SK-N-MC (cell line): ENCODE results near the gene PPA2.

Source experiments
- DNase-seq: peaks from one replicate; pipeline ENCODE4 v3.0.0-alpha.2; 2011; ENCODE audit warnings: low read depth, low spot score
- H3K27ac ChIP-seq: fragments of 200-600 bp; sonication (generic); 2 replicates; pipeline ENCODE4 v1.5.1; 2016; ENCODE audit warnings: mixed run types
- H3K36me3 ChIP-seq: fragments of 200-600 bp; sonication (generic); 2 replicates; pipeline ENCODE4 v1.6.1; 2017; ENCODE audit warnings: antibody characterized with exemption, low read length, mixed read lengths; ENCODE audit not compliant: insufficient read depth
- H3K4me3 ChIP-seq: fragments of 200-600 bp; sonication (generic); 2 replicates; pipeline ENCODE4 v1.5.1; 2016
- H3K9ac ChIP-seq: fragments of 200-600 bp; sonication (generic); 2 replicates; pipeline ENCODE4 v1.8.0; 2017; ENCODE audit warnings: mixed run types, mixed read lengths; ENCODE audit not compliant: insufficient read length
- H3K9me3 ChIP-seq: fragments of 200-600 bp; sonication (generic); 2 replicates; pipeline ENCODE4 v1.6.1; 2017; ENCODE audit warnings: low read depth, mild to moderate bottlenecking, antibody characterized with exemption, low read length, moderate library complexity, mixed read lengths
- EZH2 ChIP-seq: fragments of 200-600 bp; sonication (generic); IDR thresholded peaks from one replicate; pipeline ENCODE4 v1.6.1; 2017; ENCODE audit warnings: antibody characterized with exemption
- FOXP2 ChIP-seq: optimal IDR thresholded peaks from 2 replicates; pipeline ENCODE3; 2011; ENCODE audit warnings: mild to moderate bottlenecking, moderate library complexity; ENCODE audit not compliant: insufficient read depth; ENCODE audit errors: extremely low read length, control extremely low read depth
- POLR2AphosphoS5 ChIP-seq: IDR thresholded peaks from 2 replicates; pipeline ENCODE4 v1.6.1; 2012; ENCODE audit warnings: mild to moderate bottlenecking, low read depth, low read length, borderline replicate concordance

The PPA2 gene

DNA sequence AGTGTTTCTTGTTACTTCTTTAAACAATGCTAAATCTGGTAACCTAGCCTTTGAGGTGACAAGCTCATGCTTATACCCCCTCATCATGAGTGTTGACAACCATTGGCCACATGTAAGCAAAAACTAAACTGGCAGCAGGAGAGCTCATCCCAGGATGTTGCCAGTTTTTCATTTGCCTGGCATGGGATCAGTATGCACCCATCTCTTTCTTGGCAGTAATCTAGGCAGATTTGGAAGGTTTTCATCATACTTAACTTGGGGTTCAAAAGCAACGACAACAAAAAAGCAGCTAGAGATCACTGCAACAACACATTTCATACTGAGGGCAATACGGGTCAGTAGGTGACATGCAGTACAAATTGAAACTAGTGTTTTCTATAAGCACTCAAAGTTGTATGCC is 122.0 kb downstream of the PPA2 start:
- TF ChIP-seq POLR2AphosphoS5 (no peak), FOXP2 (no peak), EZH2 (no peak)

DNA sequence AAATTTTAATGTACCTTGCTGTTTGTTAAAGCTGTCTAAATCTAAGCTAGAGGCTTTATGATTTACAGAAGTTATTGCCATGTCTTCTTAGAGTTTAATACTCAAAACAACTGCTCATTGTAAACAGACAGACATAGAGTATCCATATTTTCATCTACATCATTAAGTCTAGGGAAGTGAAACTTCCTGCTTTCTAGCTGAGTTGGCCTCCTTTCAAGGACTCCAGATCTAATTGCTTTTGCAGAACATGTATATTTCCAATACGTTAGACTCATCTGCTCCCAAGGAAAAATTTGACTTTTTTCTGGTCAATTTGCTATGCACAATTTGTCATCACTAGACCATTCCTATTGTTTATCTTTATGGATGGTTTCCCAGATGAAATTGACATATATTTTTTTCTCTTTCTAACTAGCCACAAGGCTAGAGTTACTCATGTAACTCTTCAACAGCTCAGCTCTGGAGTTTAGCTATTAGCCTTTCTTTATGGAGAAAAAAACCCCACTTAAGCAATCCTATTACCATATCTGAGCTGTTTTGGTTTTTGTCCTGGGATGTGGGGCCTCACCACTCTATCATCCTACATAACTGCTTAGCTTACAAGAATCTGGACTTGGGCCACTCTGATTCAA is 122.9 kb downstream of the PPA2 start:
- no peak for TF ChIP-seq EZH2
- Histone ChIP-seq H3K9ac (no peak overlapping the region), H3K4me3 (no peak overlapping the region), H3K27ac (no peak overlapping the region), H3K36me3 (no peaks in the 10 kb centered on the region), H3K9me3 (no peaks in the 10 kb centered on the region)
- no peak for DNase-seq

More for the DNA sequence above, 122.0 kb downstream of the PPA2 start:
- Histone ChIP-seq H3K9me3 (no peaks in the 10 kb centered on the region), H3K36me3 (no peaks in the 10 kb centered on the region), H3K27ac (no peak overlapping the region), H3K4me3 (no peak overlapping the region), H3K9ac (no peak overlapping the region)
- DNase-seq = no peak

DNA sequence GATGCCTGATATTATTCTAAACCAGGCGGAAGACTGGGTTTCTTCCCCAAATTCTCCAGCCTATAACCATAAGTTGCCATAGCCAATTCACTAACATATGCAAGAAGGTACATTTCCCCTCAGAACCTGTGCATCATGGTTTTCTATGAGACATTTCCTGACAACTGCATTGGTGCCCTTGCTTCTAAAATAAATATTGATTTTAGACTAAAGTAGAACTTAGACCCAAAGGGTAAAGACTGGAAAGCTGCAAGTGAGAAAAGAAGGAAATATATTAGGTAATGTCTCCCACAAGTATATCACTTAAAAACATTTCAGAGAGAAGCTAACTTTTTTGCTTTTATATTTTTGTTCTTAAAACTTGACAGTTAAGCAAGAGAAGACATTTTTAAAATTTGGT is 125.1 kb downstream of the PPA2 start:
- no peak overlapping the region for H3K4me3 ChIP-seq
- TF ChIP-seq EZH2 = no peak
- no peak for TF ChIP-seq POLR2AphosphoS5
- no peak for TF ChIP-seq FOXP2
- no peak overlapping the region for H3K9ac ChIP-seq
- H3K9me3 ChIP-seq = no peaks in the 10 kb centered on the region
- H3K36me3 ChIP-seq = no peaks in the 10 kb centered on the region
- no peak overlapping the region for H3K27ac ChIP-seq
- DNase-seq = no peak

DNA sequence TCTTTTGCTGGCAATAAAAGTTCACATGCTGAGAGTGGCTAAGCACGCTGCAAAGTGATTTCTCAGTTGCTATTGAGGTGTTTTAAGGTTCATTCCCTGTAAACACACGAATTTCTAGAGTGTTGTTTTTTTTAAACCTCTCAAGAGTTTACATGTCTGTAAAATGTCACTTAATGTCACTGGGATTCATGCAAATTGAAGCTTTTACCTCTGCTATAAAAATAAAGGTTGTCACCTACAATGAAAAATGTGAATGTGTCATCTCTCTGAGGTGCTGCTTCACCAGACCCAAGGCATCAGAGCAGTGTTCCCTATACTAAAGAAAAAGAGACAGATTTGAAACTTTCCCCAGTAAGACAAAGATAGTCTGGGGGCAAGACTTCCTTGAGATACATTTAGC is 127.0 kb downstream of the PPA2 start:
- Histone ChIP-seq H3K36me3 (no peaks in the 10 kb centered on the region), H3K9ac (no peak overlapping the region), H3K4me3 (no peak overlapping the region), H3K9me3 (no peaks in the 10 kb centered on the region), H3K27ac (no peak overlapping the region)
- DNase-seq = no peak
- TF ChIP-seq EZH2 (no peak), POLR2AphosphoS5 (no peak), FOXP2 (no peak)

DNA sequence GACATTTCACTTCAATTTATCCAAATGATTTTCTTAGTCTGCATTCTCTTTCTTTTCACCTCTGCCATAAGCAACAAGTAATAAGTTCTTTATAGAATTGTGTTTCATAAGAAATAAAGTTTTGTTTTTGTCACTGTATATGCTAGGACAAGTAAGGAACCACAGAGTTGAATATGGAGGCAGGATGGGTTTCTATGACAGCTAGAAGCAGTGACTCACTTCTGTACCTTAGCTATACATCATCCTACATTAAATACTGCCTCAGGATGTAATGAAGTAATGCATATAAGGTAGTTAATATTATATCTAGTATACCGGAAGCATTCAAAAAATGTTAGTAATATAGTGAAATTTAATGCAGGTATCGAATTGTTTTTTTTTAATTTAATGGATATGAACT is 128.0 kb downstream of the PPA2 start:
- Histone ChIP-seq H3K27ac (no peak overlapping the region), H3K36me3 (no peaks in the 10 kb centered on the region), H3K4me3 (no peak overlapping the region), H3K9ac (no peak overlapping the region), H3K9me3 (no peaks in the 10 kb centered on the region)
- no peak for DNase-seq
- TF ChIP-seq POLR2AphosphoS5 (no peak), FOXP2 (no peak), EZH2 (no peak)

- Histone ChIP-seq H3K4me3 (no peak overlapping the region), H3K36me3 (no peaks in the 10 kb centered on the region), H3K9ac (no peak overlapping the region), H3K9me3 (no peaks in the 10 kb centered on the region), H3K27ac (no peak overlapping the region)
- no peak for DNase-seq
- no peak for TF ChIP-seq FOXP2
- no peak for TF ChIP-seq EZH2
- no peak for TF ChIP-seq POLR2AphosphoS5
These were observed 128.5 kb downstream of the PPA2 start for GRCh38 chr4:105345358-105345757.

DNA sequence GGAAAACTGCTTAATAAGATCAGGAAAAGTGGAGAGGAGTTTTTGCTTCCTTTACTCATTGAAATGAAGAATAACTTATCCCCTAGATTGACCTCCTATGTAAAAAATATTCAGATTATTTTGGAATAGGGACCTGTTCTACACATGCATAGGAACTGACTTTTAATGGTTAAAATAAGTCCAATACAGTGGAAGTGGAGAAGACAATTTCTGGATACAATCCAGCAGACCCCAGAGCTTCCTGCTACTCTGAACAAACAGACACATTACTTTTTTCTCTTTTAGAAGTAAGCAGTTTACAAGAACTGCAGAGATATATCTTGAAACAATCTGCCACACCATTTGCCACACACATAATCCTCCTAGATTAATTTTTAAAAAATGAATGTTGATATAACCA is 129.7 kb downstream of the PPA2 start:
- Histone ChIP-seq H3K4me3 (peak overlapping the region; percentile 43), H3K36me3 (no peaks in the 10 kb centered on the region), H3K9ac (no peak overlapping the region), H3K9me3 (no peaks in the 10 kb centered on the region), H3K27ac (no peak overlapping the region)
- DNase-seq = no peak
- TF ChIP-seq FOXP2 = no peak
- no peak for TF ChIP-seq EZH2
- TF ChIP-seq POLR2AphosphoS5 = no peak

DNA sequence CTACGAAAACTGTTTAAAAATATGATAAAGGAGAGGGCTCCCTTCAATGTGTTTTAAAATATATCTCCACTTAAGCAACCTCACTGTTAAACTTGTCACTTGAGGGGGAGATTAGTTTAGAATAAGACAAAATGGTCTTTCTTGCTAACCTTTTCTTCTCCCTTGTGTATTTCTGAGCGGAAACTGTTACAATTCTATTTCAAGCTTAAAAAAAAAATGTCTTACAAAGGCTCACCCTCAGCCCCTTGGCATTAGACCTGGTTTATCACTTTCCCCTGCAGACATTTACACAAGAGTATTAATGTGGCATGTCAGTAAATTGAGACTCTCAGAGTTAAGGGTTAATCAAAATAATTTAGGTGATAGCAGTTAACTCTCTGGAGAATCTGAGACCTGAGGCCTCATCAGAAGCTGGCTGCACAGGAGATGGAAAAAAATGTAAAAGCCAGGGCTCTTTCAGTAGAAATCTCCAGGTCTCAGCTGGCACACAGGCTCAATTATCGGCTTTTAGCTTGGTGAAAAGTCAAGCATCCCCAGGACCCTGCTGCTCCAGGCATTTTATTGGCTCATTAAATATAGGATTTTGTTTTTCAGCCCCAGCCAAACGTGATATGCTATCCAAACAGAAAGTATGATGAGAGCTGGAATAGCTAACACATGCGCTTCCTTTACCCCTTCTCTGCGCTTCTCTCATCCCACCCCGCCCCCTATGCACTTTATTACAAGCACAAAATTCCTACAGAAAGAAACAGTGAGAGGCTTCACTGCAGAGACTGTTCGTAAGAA is 130.5 kb downstream of the PPA2 start:
- no peak overlapping the region for H3K9ac ChIP-seq
- TF ChIP-seq EZH2 (no peak), POLR2AphosphoS5 (no peak), FOXP2 (no peak)
- H3K36me3 ChIP-seq = no peaks in the 10 kb centered on the region
- no peak overlapping the region for H3K27ac ChIP-seq
- H3K9me3 ChIP-seq = no peaks in the 10 kb centered on the region
- no peak for DNase-seq
- peak overlapping the region; percentile 43 for H3K4me3 ChIP-seq

GRCh38 chr4:105329081-105329480 is 144.8 kb downstream of the PPA2 start:
- H3K27ac ChIP-seq = no peak overlapping the region
- DNase-seq = no peak
- no peak overlapping the region for H3K9ac ChIP-seq
- H3K36me3 ChIP-seq = no peaks in the 10 kb centered on the region
- H3K9me3 ChIP-seq = no peaks in the 10 kb centered on the region
- TF ChIP-seq POLR2AphosphoS5 (no peak), FOXP2 (no peak), EZH2 (no peak)
- no peak overlapping the region for H3K4me3 ChIP-seq
